AG09319 (cell line): ENCODE results near the gene CLIP2.
"Not testable (repeated sequence)": the region's sequence is repeated elsewhere in the genome, so short reads cannot be mapped to it uniquely, and the experiment has no call there.

Experiments
- DNase-seq: peaks from one replicate; pipeline ENCODE4 v3.0.0-alpha.2; 2010; ENCODE audit warnings: low read depth; ENCODE audit errors: extremely low read depth
- CTCF ChIP-seq: IDR thresholded peaks from 2 replicates; pipeline ENCODE4 v1.5.1; 2011; ENCODE audit warnings: low read depth, mild to moderate bottlenecking, inconsistent platforms, low read length, moderate library complexity

CLIP2 gene

GRCh38 chr7:74329225-74329624 is 40.0 kb downstream of the CLIP2 start:
- DNase-seq = no peak
- TF ChIP-seq CTCF = no peak

- DNase-seq = no peak
These were observed 43.4 kb downstream of the CLIP2 start for GRCh38 chr7:74332373-74333176.

GRCh38 chr7:74334030-74334429 is 44.8 kb downstream of the CLIP2 start:
- no peak for TF ChIP-seq CTCF
- DNase-seq = peak; percentile 5

More at GRCh38 chr7:74332373-74333176, 43.4 kb downstream of the CLIP2 start:
- TF ChIP-seq CTCF = no peak

DNA sequence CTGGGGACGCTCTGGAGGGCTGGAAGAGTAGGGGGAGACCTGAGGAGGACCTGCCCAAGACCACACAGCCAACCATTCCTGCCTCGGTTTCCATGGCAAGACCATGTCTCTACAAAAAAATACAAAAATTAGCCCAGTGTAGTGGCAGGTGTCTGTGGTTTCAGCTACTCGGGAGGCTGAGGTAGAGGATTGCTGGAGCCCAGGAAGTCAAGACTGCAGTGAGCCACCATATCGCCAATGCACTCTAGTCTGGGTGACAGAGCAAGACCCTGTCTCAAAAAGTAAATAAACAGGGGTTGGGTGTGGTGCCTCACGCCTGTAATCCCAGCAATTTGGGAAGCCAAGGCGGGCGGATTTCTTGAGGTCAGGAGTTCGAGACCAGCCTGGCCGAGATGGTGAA is 48.7 kb downstream of the CLIP2 start:
- DNase-seq = no peak
- no peak for TF ChIP-seq CTCF

GRCh38 chr7:74338366-74339108 is 49.3 kb downstream of the CLIP2 start:
- DNase-seq = no peak
- no peak for TF ChIP-seq CTCF

GRCh38 chr7:74339648-74340047 is 50.4 kb downstream of the CLIP2 start:
- not testable (repeated sequence) for DNase-seq

GRCh38 chr7:74343281-74344131 is 54.3 kb downstream of the CLIP2 start:
- DNase-seq = peak; percentile 11
- TF ChIP-seq CTCF = no peak
